GM06990 (cell line): ENCODE measurements around the gene FNBP1.

Experiments used
- DNase-seq: peaks from one replicate; pipeline ENCODE4 v3.0.0-alpha.2; 2011; ENCODE audit not compliant: insufficient read length; ENCODE audit errors: extremely low read depth
- H3K27me3 ChIP-seq: replicated peaks from 2 replicates; pipeline ENCODE4 v1.6.0; 2011; ENCODE audit warnings: low read length; ENCODE audit not compliant: control insufficient read depth, insufficient read depth
- H3K36me3 ChIP-seq: 2 replicates; pipeline ENCODE4 v1.5.1; 2011; ENCODE audit warnings: low read length; ENCODE audit not compliant: control insufficient read depth, insufficient read depth
- H3K4me3 ChIP-seq: replicated peaks from 2 replicates; pipeline ENCODE4 v1.5.1; 2011; ENCODE audit warnings: low read depth, mild to moderate bottlenecking, control low read depth, low read length
- TF ChIP-seq, protein P1 (sequence below): IDR thresholded peaks from 2 replicates; pipeline ENCODE4 v1.5.1; 2011; ENCODE audit warnings: low read length, control low read depth, mild to moderate bottlenecking, inconsistent platforms; ENCODE audit not compliant: insufficient read depth, poor library complexity, severe bottlenecking

FNBP1 gene

DNA sequence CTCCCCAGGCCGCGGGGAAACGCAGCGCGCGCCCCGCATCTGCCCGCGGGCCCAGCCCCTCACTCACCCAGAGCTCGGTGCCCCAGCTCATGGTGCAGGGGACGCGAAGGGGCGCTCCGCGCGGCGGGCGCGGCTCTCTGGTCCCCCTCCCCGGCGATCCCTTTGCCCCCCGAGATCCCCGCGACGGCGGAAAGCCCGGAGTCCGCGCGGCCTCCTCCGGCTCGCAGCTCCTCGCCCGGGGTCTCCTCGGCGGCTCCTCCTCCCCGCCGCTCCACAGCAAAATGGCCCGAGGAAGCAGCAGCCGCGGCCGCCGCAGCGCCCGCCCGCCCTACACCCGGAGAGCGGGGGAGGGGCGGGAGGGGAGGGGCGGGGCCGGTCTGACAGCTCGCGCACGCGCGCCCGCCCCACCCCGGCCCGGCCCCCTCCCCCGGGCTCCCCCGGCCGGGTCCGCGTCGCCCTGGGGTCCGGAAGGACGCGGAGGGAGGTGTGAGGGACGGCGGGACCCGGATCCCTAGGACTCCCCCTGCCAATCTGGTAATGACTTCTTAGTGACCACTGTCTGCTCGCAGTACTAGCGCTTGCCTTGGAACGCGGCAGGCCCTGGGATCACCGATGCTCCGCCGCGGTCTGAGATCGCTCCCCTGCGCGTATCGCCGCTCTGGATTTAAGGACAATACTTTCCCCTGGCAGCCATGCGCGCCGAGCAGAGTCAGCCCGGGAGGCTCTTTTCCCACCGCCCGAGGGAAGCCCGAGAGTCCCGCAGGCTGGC, at the start of gene FNBP1:
FNBP1 (minus strand) TSS at position 305 of the 769 bp plus-strand sequence; CDS start at position 91, 214 bp downstream.
- H3K36me3 ChIP-seq = no peaks in the 10 kb centered on the region; the same call in 1 of the 2 replicates

DNA sequence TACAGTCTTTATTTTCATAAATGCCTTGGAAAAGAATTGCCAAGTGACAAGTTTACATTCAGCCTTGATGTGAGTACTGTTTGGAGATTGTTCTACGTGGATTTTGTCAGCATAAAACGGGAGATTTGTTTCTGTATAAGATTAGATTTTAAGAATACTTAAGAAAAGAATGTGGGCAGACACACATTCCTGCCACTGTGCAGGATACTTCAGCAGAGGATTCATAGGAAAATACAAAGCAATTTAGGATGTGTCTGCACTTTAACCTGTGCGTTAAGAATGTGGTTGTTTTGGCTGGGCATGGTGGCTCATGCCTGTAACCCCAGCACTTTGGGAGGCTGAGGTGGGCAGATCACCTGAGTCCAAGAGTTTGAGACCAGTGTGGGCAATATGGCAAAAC, 47.9 kb upstream of the FNBP1 start:
- DNase-seq = no peak
- H3K36me3 ChIP-seq = peaks cover 4% of the 10 kb centered on the region

More for the DNA sequence above, at the start of gene FNBP1:
- Histone ChIP-seq H3K27me3 (no peaks in the 10 kb centered on the region), H3K4me3 (peak within 1 kb of the TSS; percentile 96)
- peak; percentile 87 for DNase-seq
- TF ChIP-seq, protein P1, sequence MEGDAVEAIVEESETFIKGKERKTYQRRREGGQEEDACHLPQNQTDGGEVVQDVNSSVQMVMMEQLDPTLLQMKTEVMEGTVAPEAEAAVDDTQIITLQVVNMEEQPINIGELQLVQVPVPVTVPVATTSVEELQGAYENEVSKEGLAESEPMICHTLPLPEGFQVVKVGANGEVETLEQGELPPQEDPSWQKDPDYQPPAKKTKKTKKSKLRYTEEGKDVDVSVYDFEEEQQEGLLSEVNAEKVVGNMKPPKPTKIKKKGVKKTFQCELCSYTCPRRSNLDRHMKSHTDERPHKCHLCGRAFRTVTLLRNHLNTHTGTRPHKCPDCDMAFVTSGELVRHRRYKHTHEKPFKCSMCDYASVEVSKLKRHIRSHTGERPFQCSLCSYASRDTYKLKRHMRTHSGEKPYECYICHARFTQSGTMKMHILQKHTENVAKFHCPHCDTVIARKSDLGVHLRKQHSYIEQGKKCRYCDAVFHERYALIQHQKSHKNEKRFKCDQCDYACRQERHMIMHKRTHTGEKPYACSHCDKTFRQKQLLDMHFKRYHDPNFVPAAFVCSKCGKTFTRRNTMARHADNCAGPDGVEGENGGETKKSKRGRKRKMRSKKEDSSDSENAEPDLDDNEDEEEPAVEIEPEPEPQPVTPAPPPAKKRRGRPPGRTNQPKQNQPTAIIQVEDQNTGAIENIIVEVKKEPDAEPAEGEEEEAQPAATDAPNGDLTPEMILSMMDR = no peak

DNA sequence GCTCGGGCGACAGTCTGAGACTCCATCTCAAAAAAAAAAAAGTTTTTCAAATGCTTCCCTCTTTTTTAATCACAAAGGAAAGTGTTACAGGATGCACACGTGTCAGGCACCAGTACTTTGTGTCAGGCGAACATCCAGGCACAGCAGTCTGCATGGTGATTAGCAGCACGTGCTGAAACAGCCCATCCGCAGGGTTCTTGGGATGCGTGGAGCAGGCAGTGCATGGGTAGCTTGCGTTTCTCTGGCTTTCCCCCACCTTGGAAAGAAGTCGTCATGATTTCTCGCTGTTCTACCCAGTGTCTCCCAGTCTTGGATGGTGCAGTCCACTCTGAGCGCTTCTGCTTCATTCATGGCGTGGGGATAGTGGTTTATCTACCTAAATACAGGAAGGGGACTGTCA, 46.2 kb upstream of the FNBP1 start:
- DNase-seq = no peak
- Histone ChIP-seq H3K27me3 (no peaks in the 10 kb centered on the region), H3K4me3 (no peak overlapping the region), H3K36me3 (peaks cover 4% of the 10 kb centered on the region)
- TF ChIP-seq, protein P1 = no peak

More for the DNA sequence above, 47.9 kb upstream of the FNBP1 start:
- TF ChIP-seq, protein P1 = no peak
- Histone ChIP-seq H3K27me3 (no peaks in the 10 kb centered on the region), H3K4me3 (no peak overlapping the region)

DNA sequence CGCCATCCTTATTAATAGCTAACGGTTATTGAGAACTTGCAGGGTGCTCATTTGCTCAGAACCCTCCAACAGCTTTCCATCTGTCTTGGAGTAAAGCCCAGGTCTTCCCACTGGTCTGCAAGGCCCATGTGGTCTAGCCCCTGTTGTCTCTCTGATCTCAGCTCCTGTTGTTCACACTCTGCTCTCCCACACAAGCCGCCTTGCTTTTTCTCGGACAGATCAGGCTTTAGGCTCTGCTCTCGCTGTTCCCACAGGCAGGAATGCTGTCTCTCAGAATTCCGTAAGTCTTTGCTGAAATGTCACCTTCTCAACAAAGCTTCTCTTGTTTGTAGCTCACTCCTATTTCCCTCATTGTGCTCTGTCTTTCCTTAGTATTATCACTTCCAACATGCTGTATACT, 45.1 kb upstream of the FNBP1 start:
- Histone ChIP-seq H3K4me3 (no peak overlapping the region), H3K27me3 (no peaks in the 10 kb centered on the region), H3K36me3 (peaks cover 5% of the 10 kb centered on the region)
- DNase-seq = no peak
- TF ChIP-seq, protein P1 = no peak

DNA sequence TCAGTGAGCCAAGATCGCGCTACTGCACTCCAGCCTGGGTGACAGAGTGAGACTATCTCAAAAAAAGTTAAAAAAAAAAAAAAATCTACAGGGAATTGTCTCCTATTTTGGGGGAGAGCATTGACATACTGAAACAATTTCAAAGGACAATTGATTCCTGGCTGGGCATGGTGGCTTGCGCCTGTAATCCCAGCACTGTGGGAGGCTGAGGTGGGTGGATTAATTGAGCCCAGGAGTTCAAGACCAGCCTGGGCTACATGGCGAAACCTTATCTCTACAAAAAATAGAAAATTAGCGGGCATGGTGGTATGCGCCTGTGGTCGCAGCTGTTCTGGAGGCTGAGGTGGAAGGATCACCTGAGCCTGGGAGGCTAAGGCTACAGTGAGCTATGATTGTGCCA, 41.3 kb upstream of the FNBP1 start:
- H3K36me3 ChIP-seq = peaks cover 8% of the 10 kb centered on the region
- TF ChIP-seq, protein P1 = no peak
- no peak overlapping the region for H3K4me3 ChIP-seq
- H3K27me3 ChIP-seq = no peaks in the 10 kb centered on the region
- DNase-seq = no peak
